Stimulated activated CD4-positive, alpha-beta T cell treated with anti-CD3 and anti-CD28 coated beads, Interleukin-12 subunit alpha, Interleukin-12 subunit beta, amount 100 ng/mL, for 48 hours (primary cell): ENCODE data around the gene GFM2.
"Not testable (repeated sequence)": the region's sequence is repeated elsewhere in the genome, so short reads cannot be mapped to it uniquely, and the experiment has no call there.

ENCODE experiments used
- DNase-seq, 3 donors: peaks; one replicate each; pipeline ENCODE4 v3.0.0-alpha.2; 2020; ENCODE audit warnings: low read depth in 2 of 3, low spot score in 1 of 3

The GFM2 gene, protein sequence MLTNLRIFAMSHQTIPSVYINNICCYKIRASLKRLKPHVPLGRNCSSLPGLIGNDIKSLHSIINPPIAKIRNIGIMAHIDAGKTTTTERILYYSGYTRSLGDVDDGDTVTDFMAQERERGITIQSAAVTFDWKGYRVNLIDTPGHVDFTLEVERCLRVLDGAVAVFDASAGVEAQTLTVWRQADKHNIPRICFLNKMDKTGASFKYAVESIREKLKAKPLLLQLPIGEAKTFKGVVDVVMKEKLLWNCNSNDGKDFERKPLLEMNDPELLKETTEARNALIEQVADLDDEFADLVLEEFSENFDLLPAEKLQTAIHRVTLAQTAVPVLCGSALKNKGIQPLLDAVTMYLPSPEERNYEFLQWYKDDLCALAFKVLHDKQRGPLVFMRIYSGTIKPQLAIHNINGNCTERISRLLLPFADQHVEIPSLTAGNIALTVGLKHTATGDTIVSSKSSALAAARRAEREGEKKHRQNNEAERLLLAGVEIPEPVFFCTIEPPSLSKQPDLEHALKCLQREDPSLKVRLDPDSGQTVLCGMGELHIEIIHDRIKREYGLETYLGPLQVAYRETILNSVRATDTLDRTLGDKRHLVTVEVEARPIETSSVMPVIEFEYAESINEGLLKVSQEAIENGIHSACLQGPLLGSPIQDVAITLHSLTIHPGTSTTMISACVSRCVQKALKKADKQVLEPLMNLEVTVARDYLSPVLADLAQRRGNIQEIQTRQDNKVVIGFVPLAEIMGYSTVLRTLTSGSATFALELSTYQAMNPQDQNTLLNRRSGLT

DNA sequence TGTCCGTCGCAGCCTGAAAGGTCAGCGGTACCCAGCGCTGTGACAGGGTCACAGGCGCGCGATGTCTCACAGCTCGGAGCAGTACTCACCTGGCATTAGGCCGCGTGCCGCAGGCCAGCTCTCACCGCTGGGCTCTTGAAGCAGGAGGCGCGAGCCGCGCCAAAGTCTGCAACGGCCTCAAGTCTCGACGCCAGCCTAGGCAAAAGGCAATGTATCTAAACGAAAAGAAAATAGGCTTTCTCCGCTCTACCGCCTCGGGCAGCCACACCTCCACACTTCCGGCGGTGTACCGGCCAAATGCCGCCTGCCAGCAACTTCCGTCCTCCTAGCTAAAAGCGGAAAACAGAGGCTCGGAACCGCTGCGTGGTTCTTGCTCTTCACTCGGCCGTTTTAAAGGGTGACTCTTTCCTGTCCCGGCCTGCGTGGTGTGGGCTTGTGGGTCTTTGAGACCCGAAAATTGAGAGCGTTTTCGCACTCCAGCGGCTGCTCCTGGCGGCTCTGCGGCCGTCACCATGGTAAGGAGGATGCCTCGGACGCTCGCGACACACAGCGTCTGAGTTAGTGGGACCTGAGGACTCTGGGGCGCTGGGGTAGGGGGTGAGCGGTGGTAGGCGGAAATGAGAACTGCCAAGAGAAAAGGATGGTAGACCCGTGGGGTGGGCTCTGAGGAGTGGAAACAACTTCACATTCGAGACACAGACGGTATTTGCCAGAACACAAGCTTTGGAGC, at the start of gene GFM2, which contains the start of gene NSA2:
TSS of gene GFM2 (minus strand) at position 269 of the 730 bp plus-strand sequence. CDS start 3,375 bp downstream, outside the sequence.
TSS of gene NSA2 (plus strand) at position 401 of the 730 bp plus-strand sequence. CDS start at position 513, 112 bp downstream.
- DNase-seq = peak; percentile 87 to 93 (median 87)

DNA sequence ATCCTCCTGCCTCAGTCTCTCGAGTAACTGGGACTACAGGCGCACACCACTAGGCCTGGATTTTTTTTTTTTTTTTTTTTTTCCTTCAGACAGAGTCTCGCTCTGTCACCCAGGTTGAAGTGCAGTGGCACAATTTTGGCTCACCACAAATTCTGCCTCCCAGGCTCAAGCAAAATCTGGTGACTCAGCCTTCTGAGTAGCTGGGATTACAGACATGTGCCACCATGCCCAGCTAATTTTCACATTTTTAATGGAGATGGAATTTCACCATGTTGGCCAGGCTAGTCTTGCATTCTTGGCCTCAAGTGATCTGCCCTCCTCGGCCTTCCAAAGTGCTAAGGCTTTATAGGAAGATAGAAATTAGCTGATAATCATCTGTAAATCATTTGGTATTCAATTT, 44.0 kb upstream of the GFM2 start:
- no peak for DNase-seq

DNA sequence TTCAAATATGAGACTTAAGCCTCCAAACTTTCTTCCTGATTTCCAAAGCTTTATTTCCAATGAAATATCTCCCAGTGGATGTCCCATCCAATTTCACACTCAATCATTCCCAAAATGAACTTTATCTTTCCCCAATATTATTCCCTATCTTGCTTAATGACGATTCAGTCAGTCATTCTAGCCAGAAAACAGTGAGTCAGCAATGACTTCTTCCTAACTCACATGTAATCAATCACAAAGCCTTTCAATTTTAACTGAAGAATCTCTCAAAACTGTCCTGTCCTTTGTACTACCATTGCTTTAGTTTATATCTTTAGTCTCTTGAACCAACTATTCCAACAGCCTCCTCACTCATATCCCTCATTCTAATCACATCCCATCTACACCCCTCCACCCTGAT, 35.0 kb upstream of the GFM2 start:
- DNase-seq = no peak

DNA sequence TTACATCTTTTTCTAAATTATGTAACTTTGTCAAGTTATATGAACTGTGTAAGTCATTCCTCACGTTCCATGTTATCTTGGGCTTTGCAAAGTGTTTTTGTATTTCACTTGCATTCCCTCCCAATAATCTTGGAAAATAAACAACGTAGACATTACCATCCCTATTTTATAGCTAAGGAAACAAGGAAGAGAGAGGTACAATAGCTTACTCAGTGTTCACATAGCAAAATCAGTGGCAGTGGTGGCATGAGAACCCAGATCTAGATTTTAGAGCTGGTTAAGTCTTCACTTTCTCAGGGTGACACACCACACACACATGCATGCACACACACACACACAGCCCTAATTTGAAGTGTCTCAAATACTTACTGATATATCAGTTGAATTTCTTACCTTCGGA, 34.3 kb upstream of the GFM2 start:
- DNase-seq = no peak

DNA sequence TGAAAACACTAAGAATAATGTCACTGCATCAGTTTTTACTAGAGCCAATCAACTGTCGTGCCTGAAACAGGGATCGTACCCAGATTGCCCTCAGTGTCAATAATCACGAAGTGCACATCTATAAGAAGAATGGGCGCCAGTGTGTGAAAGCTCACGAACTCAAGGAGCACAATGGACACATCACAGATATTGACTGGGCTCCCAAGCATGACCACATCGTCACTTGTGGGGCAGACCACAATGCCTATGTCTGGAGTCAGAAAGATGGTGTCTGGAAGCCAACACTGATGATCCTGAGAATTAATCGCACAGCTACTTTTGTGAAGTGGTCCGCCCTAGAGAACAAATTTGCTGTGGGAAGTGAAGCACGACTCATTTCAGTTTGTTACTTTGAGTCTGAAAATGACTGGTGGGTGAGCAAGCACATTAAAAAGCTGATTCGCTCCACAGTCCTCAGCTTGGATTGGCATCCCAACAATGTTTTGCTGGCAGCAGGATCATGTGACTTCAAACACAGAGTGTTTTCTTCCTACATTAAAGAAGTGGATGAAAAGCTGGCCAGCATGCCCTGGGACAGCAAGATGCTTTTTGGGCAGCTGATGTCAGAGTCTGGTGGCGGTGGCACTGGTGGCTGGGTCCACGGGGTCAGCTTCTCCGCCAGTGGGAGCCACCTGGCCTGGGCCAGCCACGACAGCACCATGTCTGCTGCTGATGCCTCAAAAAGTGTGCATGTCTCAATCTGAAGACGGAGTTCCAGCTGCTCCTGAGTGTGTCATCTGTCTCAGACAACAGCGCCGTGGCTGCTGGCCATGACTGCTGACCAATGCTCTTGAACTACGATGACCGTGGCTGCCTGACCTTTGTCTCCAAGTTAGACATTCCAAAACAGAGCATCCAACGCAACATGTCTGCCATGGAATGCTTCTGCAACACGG, 32.3 kb upstream of the GFM2 start:
- no peak for DNase-seq

DNA sequence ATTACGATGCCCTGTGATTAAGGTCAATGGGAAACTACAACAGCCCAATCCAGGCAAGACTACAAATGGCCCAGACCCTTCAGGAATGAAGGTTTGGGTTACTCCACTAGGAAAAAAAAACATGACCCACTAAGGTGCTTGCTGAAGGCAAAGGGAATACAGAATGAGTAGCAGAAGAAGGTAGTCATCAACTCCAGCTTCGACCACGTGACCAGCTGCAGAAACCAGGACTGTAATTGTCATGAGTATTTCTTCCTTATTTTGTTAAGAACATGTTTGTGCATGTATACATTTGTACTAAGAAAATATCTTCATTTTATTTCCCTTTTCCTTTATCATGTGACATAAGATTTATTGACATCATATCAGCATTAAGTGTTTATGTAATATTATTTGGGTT, 24.8 kb upstream of the GFM2 start:
- not testable (repeated sequence) for DNase-seq

DNA sequence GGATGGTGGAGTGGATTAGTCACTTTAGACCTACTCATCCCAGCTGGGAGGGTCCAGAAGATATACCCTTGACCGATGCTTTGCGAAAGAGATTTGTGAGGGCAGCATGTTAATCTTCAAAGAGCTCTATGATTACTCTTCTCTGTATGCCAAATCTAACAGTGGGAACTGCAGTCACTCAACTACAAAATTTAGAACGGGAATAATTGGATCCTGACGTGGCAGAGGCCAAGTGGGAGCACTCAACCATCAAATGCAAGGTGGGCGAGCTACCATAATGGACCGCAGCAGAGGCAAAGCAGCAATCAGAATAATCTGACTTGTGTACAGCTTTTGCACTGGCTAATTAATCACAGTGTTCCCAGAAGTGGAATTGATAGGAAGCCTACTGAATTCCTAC, 20.5 kb upstream of the GFM2 start:
- no peak for DNase-seq

DNA sequence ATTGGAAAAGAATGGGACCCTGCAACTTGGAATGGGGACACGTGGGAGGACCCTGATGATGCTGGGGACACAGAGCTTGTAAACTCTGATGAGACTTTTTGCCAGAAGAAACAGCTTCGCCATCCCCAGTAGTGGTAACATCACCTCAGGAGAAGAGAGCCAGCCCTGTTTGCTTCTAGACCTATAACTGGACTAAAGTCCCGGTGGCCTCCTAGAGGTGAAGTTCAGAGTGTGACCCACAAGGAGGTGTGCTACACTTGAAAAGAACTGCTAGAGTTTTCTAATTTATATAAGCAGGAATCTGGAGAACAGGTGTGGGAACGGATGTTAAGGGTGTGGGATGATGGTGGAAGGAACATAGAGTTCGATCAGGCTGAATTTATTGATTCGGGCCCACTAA, 19.9 kb upstream of the GFM2 start:
- DNase-seq = no peak

DNA sequence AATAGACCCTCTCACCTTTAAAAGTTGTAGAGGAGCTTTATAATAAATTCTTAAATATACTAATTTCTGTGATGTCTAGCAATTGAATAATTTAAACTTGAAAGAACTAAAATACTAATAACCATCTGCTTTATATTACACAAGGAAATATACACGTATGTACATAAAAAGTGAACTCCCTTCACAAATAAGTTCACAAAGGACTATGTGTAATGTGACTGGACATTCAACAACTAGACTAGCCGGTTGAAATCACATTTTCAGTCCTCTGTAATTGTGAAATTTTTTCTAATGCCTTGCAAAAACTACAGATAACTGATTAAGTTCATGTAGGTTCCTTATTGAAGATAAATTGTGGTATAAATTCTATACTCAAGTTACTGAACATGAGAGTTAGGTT, 11.7 kb upstream of the GFM2 start:
- DNase-seq = no peak

DNA sequence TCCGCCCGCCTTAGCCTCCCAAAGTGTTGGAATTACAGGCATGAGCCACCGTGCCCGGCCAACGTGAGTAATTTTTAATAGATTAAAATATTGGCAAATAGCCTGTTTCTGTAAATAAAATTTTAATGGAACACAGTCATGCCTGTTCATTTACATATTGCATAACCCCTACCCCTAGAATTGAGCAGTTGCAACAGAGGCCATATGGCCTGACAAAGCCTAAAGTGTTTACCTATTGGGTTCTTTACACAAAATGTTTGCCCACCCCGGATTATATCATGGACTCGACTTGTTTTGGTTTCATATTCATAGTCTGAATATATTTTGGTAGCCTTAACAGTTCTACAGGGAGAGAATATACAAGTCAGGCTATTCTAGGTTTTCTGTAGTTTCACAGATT, 5.4 kb upstream of the GFM2 start:
- DNase-seq = no peak

DNA sequence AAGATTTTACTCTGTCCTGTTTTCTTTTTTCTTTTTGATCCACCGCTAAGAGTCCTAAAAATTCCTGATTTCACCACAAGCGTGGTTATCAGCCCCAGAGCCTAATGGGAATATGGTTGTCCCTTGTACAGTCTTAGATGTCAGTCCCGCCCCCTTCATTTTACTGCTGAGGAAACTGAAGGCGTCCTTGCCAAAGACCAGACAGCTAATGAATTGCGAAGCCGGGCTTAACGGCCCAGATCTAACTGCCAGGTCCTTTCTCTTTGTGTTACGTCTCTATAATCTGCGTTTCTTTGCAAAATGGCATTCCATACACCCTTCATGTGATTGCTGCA, 629 bp upstream of the GFM2 start:
- peak in 1 of 3 donors; percentile 5 for DNase-seq

DNA sequence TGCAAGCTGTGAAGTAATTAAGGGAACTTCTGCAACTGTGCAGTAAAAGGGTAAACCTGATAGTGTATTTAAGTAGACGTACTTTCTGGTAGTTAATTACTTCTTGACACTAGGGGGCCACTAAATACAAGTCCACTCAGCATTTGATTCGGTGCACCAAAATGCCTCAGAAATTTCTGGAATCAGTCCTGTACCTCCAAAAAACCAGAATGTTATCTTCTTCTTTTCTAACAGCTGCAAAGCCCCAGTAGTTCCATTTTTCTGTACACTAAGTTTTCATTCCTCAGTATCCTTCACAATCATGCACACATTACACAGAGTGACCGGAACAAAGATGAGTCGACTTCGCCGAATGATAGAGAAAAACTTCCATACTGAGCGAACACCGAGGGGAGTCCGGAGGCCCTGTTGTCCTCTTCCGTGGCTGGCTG, 484 bp downstream of the GFM2 start:
- peak in 1 of 3 donors; percentile 4 for DNase-seq

DNA sequence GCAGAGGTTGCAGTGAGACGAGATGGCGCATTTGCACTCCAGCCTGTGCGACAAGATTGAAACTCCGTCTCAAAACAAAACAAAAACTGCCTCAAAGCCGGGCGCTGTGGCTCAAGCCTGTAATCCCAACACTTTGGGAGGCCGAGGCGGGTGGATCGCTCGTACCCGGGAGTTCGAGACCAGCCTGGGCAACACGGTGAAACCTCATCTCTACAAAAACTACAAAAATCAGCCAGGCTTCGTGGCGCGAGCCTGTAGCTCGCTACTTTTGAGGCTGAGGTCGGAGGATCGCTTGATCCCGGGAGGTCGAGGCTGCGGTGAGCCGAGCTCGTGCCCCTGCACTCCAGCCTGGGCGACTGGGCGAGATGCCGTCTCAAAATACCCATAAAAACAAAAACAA, 988 bp downstream of the GFM2 start:
- no peak for DNase-seq

DNA sequence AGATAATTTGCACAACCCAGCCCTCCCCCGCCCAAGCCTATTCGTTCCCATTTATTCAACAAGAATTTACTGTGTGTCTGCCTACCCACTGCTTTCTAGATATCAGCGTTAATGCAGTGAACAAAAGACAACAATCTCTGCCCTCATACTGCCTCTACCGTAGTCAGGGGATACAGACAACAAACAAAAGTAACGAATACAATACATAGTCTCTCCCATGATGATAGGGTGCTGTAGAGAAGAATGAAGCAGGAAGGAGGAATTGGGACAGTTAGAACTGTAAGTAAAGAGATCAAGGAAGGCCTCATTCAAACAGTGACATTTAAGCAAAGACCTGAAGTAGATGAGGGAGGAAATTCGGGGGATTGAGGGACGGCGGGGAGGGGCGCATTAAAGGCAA, 1.7 kb downstream of the GFM2 start:
- DNase-seq = no peak

DNA sequence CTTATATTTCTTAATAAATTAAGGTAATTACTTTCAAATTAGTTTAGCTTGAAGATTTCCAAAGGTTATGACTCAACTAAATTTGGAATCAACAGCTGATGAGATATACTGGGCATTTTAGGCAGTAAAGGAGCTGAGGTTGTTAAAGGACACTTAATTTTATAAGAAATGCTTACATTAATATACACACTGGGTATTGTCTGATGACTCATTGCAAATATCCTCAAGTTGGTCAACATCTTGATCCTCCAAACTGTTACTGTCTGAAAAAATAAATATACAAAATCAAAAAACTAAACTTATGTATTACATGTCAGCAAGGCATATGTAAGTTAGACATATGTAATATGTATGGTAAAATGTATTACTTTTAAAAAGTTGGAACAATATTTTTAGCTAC, 3.4 kb downstream of the GFM2 start:
- DNase-seq = no peak

DNA sequence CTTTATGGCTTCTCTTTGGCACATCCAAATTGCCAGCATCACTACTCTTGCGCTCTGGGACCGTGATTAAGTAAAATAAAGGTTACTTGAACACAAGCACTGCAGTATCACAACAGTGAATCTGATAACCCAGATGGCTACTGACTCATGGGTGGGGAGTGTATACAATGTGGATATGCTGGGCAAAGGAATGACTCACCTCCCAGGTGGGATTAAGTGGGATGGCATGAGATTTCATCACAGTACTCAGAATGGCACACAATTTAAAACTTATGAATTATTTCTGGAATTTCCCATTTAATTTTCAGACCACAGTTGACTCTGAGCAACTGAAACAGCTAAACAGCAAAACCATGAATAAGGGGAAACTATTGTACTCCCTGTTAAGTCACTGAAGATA, 4.3 kb downstream of the GFM2 start:
- DNase-seq = peak in 2 of 3 donors; percentile 7 to 8

DNA sequence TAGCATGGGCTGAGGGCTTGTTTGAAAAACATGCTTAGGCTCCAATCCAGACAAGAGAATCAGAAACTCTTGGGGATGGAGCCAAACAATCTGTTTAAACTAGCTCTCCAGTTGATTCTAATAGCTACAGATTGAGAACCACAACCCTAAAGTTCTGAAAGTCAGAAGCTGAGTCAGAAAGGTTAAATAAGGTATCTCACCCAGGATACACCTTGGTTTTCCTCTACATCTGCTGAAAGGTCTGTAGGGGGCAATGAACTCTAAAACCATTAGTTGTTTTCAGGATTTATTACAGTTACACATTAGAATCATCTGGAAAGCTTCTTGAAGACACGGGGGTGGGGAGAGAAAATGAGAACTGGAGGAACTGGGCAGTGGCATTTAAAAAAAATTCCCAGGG, 5.7 kb downstream of the GFM2 start:
- no peak for DNase-seq

DNA sequence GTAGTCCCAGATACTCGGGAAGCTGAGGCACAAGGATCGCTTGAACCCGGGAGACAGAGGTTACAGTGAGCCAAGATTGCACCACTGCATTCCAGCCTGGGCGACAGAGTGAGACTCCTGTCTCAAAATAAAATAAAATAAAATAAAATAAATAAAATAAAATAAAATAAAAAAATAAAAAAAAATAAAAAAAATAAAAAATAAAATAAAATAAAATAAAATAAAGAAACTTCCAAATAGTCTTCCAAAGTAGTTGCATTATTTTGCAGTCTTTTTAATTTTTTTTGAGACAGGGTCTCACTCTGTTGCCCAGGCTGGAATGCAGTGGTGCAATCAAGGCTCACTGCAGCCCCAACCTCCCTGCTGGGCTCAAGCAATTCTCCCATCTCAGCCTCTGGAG, 18.2 kb downstream of the GFM2 start:
- not testable (repeated sequence) for DNase-seq

DNA sequence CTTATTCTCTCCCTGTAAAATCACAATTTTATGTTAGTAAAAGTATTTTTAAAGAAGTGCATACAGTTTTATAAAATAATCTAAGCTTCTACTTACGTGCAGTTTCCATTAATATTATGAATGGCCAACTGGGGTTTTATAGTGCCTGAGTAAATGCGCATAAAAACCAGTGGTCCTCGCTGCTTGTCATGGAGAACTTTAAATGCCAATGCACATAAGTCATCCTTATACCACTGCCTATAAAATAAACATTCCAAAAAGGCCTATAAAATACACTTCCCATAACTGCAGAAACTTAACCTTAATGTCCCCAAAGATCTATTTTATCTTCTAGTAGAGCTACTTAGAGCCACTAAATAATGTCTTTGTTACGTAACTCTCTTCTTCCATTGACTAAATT, 28.5 kb downstream of the GFM2 start:
- DNase-seq = no peak

DNA sequence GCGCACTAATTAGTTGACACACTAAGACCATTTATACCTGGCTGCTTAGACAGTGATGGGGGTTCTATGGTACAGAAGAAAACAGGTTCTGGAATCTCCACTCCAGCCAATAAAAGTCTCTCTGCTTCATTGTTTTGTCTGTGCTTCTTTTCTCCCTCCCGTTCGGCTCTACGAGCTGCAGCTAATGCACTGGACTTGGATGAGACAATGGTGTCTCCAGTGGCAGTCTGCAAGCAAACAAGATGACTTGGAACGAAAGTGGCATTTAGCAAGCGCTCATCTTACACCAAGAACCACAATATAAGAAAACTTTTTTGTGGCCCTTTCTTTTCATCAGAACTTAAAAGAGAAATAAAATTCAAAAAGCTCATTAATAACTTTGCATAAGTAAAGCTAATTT, 30.2 kb downstream of the GFM2 start:
- DNase-seq = no peak

DNA sequence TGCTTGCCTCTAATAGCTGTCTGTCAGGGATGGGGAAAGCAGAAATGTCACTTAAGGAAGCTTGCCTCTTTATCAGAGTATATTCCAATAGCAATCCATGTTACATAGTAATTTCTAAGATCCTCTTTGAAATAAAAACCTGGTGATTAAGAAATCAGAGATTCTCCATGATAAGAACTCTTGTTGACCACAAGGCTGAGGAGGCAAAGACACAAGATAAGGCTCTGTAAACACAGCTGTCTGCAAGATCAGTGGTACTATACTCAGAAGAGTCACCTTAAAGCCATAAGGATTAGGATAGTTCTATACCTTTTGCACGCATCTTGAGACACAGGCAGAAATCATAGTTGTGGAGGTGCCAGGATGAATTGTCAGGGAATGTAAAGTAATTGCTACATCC, 41.6 kb downstream of the GFM2 start:
- DNase-seq = no peak
